Trophoblast cell (in vitro differentiated cells and primary cell): ENCODE data around the gene SRCAP.

ENCODE experiments used
- DNase-seq, 2 donors: peaks; one replicate each; pipeline ENCODE4 v3.0.0-alpha.2; 2016
- H2AFZ ChIP-seq: 2 replicates; pipeline ENCODE4 v1.6.1; 2013; ENCODE audit warnings: low read length, moderate library complexity, mild to moderate bottlenecking; ENCODE audit not compliant: insufficient read depth, poor library complexity
- H2AK5ac ChIP-seq: 2 replicates; pipeline ENCODE4 v1.6.1; 2013; ENCODE audit warnings: mild to moderate bottlenecking, low read length
- H2BK120ac ChIP-seq: 2 replicates; pipeline ENCODE4 v1.6.1; 2013; ENCODE audit warnings: low read length, mild to moderate bottlenecking, moderate library complexity; ENCODE audit not compliant: insufficient read depth, poor library complexity
- H2BK12ac ChIP-seq: 2 replicates; pipeline ENCODE4 v1.6.1; 2013; ENCODE audit warnings: mild to moderate bottlenecking, low read length, moderate library complexity
- H2BK5ac ChIP-seq: 2 replicates; pipeline ENCODE4 v1.6.1; 2013; ENCODE audit warnings: low read length, low read depth, moderate library complexity, mild to moderate bottlenecking; ENCODE audit not compliant: poor library complexity
- H3K14ac ChIP-seq: 2 replicates; pipeline ENCODE4 v1.6.1; 2013; ENCODE audit warnings: mild to moderate bottlenecking, low read length
- H3K18ac ChIP-seq: 2 replicates; pipeline ENCODE4 v1.6.1; 2013; ENCODE audit warnings: mild to moderate bottlenecking, low read length
- H3K23ac ChIP-seq: 2 replicates; pipeline ENCODE4 v1.6.1; 2013; ENCODE audit warnings: low read length
- H3K27ac ChIP-seq: 2 replicates; pipeline ENCODE4 v1.5.1; 2013; ENCODE audit warnings: low read depth, mild to moderate bottlenecking, inconsistent platforms, low read length, moderate library complexity
- H3K27me3 ChIP-seq: 2 replicates; pipeline ENCODE4 v1.6.1; 2013; ENCODE audit warnings: inconsistent platforms, mild to moderate bottlenecking, low read length, moderate library complexity; ENCODE audit not compliant: insufficient read depth
- H3K36me3 ChIP-seq, 2 experiments: 1 replicate in 1 of 2; 2 replicates in 1 of 2; pipeline ENCODE4 v1.6.1; 2013; ENCODE audit warnings: low read length in 2 of 2, mild to moderate bottlenecking in 2 of 2, moderate library complexity in 1 of 2; ENCODE audit not compliant: insufficient read depth in 2 of 2, control insufficient read depth in 1 of 2
- H3K4ac ChIP-seq: 2 replicates; pipeline ENCODE4 v1.6.1; 2013; ENCODE audit warnings: low read depth, mild to moderate bottlenecking, low read length, moderate library complexity
- H3K4me1 ChIP-seq, 2 experiments: 1 replicate in 1 of 2; 2 replicates in 1 of 2; pipeline ENCODE4 v1.6.1; 2013; ENCODE audit warnings: low read length in 2 of 2, mild to moderate bottlenecking in 2 of 2, moderate library complexity in 1 of 2; ENCODE audit not compliant: insufficient read depth in 2 of 2, control insufficient read depth in 1 of 2
- H3K4me2 ChIP-seq: 2 replicates; pipeline ENCODE4 v1.6.1; 2013; ENCODE audit warnings: inconsistent platforms, mild to moderate bottlenecking, low read length, moderate library complexity
- H3K4me3 ChIP-seq: 2 replicates; pipeline ENCODE4 v1.5.1; 2013; ENCODE audit warnings: mild to moderate bottlenecking, low read depth, low read length, inconsistent platforms
- H3K79me1 ChIP-seq: one replicate; pipeline ENCODE4 v1.6.1; 2013; ENCODE audit warnings: low read length
- H3K79me2 ChIP-seq: 2 replicates; pipeline ENCODE4 v1.6.1; 2013; ENCODE audit warnings: low read length, mild to moderate bottlenecking; ENCODE audit not compliant: control insufficient read depth, insufficient read depth, poor library complexity
- H3K9ac ChIP-seq: 2 replicates; pipeline ENCODE4 v1.6.1; 2013; ENCODE audit warnings: mild to moderate bottlenecking, low read length
- H3K9me3 ChIP-seq: 2 replicates; pipeline ENCODE4 v1.6.1; 2013; ENCODE audit warnings: low read depth, mild to moderate bottlenecking, control low read depth, inconsistent platforms, low read length; ENCODE audit not compliant: insufficient read depth
- H4K12ac ChIP-seq: 2 replicates; pipeline ENCODE4 v1.6.1; 2013; ENCODE audit warnings: low read depth, mild to moderate bottlenecking, low read length, moderate library complexity
- H4K8ac ChIP-seq: 2 replicates; pipeline ENCODE4 v1.6.1; 2013; ENCODE audit warnings: low read depth, mild to moderate bottlenecking, low read length, moderate library complexity
- H4K91ac ChIP-seq: one replicate; pipeline ENCODE4 v1.6.1; 2013; ENCODE audit warnings: low read depth, mild to moderate bottlenecking, low read length, moderate library complexity
- WGBS: extraction: QIAGEN DNeasy Blood & Tissue Kit; methylation state at CpG from one replicate; pipeline ENCODE4 v1.1.7; 2013; ENCODE audit warnings: missing lambda C conversion rate; ENCODE audit not compliant: insufficient read length, insufficient coverage; ENCODE audit errors: extremely low coverage; 5-methylcytosine and 5-hydroxymethylcytosine counted together

The SRCAP gene

GRCh38 chr16:30738984-30739951, 40.3 kb downstream of the SRCAP start:
- Histone ChIP-seq H2BK12ac (no peak overlapping the region), H3K9me3 (no peaks in the 10 kb centered on the region), H3K79me2 (peaks cover 3% of the 10 kb centered on the region), H3K36me3 (peaks cover 53 to 61% of the 10 kb centered on the region in 2 experiments), H3K23ac (no peak overlapping the region), H3K4me1 (peaks cover 9 to 22% of the 10 kb centered on the region in 2 experiments), H2AFZ (no peak overlapping the region), H3K18ac (no peak overlapping the region), H3K4ac (no peak overlapping the region), H3K9ac (no peak overlapping the region), H3K79me1 (peaks cover 10% of the 10 kb centered on the region), H3K27me3 (no peaks in the 10 kb centered on the region), H2BK5ac (no peak overlapping the region), H3K4me2 (no peak overlapping the region), H2BK120ac (no peak overlapping the region), H4K91ac (no peak overlapping the region), H4K12ac (no peak overlapping the region), H3K4me3 (no peak overlapping the region), H3K27ac (peak overlapping the region; percentile 48), H4K8ac (no peak overlapping the region), H3K14ac (no peak overlapping the region), H2AK5ac (no peak overlapping the region)
- DNase-seq = no peak
- WGBS = no CpG with 5 or more reads among the region's 37 CpGs

GRCh38 chr16:30740364-30741251, 41.6 kb downstream of the SRCAP start:
- H3K36me3 ChIP-seq = peaks cover 50 to 62% of the 10 kb centered on the region in 2 experiments
- no CpG with 5 or more reads among the region's 8 CpGs for WGBS
- H3K4me1 ChIP-seq = peaks cover 9 to 22% of the 10 kb centered on the region in 2 experiments
- H2BK12ac ChIP-seq = peak overlapping the region; percentile 21
- H3K23ac ChIP-seq = no peak overlapping the region
- peaks cover 10% of the 10 kb centered on the region for H3K79me1 ChIP-seq
- H2AFZ ChIP-seq = no peak overlapping the region
- H2AK5ac ChIP-seq = peak overlapping the region; percentile 82
- H3K79me2 ChIP-seq = peaks cover 3% of the 10 kb centered on the region
- no peak overlapping the region for H4K12ac ChIP-seq
- H3K14ac ChIP-seq = peak overlapping the region; percentile 48
- no peaks in the 10 kb centered on the region for H3K9me3 ChIP-seq
- H3K18ac ChIP-seq = peak overlapping the region; percentile 31
- H2BK120ac ChIP-seq = peak overlapping the region; percentile 27
- peak overlapping the region; percentile 68 for H2BK5ac ChIP-seq
- H3K4me2 ChIP-seq = peak overlapping the region; percentile 78
- no peaks in the 10 kb centered on the region for H3K27me3 ChIP-seq
- H3K9ac ChIP-seq = peak overlapping the region; percentile 70
- H4K8ac ChIP-seq = peak overlapping the region; percentile 20
- DNase-seq = peak; percentile 97 to 98
- H3K27ac ChIP-seq = peak overlapping the region; percentile 79
- H3K4ac ChIP-seq = peak overlapping the region; percentile 60
- peak overlapping the region; percentile 92 for H4K91ac ChIP-seq
- peak overlapping the region; percentile 50 for H3K4me3 ChIP-seq

DNA sequence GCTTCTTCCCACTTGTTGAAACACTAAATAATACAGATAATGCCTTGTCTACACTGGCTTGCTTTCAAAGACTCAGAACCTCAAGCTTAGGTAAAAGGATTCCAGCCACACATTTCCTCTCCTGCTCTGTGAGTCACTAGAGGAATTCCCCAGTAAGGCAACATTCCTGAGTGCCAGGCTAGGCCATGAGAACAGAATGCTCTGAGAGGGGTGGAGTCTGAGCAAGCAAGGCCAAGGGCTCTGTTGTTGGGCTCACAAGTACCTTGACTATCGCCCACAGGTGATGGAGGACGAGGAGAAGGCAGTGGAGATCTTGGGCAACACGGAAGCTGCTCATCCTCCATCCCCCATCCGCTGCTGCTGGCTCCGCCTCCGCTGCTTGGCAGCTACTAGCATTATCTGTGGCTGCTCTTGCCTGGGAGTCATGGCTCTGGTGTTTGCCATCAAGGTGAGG, 42.5 kb downstream of the SRCAP start:
- H3K4me1 ChIP-seq = peaks cover 9 to 22% of the 10 kb centered on the region in 2 experiments

DNA sequence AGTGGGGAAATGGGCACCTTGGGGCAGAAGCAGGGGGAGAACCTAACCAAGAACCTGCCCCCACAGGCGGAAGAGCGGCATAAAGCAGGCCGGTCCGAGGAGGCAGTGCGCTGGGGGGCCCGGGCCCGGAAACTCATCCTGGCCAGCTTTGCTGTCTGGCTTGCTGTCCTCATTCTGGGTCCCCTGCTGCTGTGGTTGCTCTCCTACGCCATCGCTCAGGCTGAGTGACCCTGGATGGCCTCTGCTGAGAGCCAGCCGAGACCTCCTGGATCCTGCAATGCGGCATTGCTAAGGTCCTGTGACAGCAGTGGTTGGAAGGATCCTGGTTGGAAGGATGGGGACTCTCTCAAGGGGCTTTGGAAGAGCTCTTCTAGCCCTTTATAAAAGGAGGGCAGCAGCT, 44.7 kb downstream of the SRCAP start:
- no peak overlapping the region for H4K91ac ChIP-seq
- H3K79me2 ChIP-seq = peaks cover 4% of the 10 kb centered on the region
- H2BK120ac ChIP-seq = no peak overlapping the region
- peaks cover 15% of the 10 kb centered on the region for H3K79me1 ChIP-seq
- H3K4ac ChIP-seq = no peak overlapping the region
- H3K9ac ChIP-seq = no peak overlapping the region
- H3K14ac ChIP-seq = no peak overlapping the region
- no peak overlapping the region for H3K18ac ChIP-seq
- H3K4me1 ChIP-seq = peaks cover 9 to 26% of the 10 kb centered on the region in 2 experiments
- no CpG with 5 or more reads among the region's 11 CpGs for WGBS
- no peaks in the 10 kb centered on the region for H3K27me3 ChIP-seq
- no peak overlapping the region for H3K4me3 ChIP-seq
- DNase-seq = no peak
- H2AFZ ChIP-seq = no peak overlapping the region
- H3K36me3 ChIP-seq = peaks cover 22 to 31% of the 10 kb centered on the region in 2 experiments
- H4K12ac ChIP-seq = no peak overlapping the region
- no peak overlapping the region for H2AK5ac ChIP-seq
- H2BK5ac ChIP-seq = no peak overlapping the region
- H3K27ac ChIP-seq = no peak overlapping the region
- H3K4me2 ChIP-seq = no peak overlapping the region
- H3K9me3 ChIP-seq = no peaks in the 10 kb centered on the region
- no peak overlapping the region for H4K8ac ChIP-seq
- H3K23ac ChIP-seq = no peak overlapping the region
- no peak overlapping the region for H2BK12ac ChIP-seq

More for the DNA sequence above, 42.5 kb downstream of the SRCAP start:
- peaks cover 3% of the 10 kb centered on the region for H3K79me2 ChIP-seq
- peak overlapping the region; percentile 65 for H4K91ac ChIP-seq
- no peak overlapping the region for H2AFZ ChIP-seq
- no peaks in the 10 kb centered on the region for H3K9me3 ChIP-seq
- peak overlapping the region; percentile 42 for H2BK5ac ChIP-seq
- H2BK120ac ChIP-seq = peak overlapping the region; percentile 48
- H3K9ac ChIP-seq = peak overlapping the region; percentile 42
- peak overlapping the region; percentile 78 for H3K4me2 ChIP-seq
- H2BK12ac ChIP-seq = peak overlapping the region; percentile 90
- H3K4ac ChIP-seq = peak overlapping the region; percentile 28
- peaks cover 10% of the 10 kb centered on the region for H3K79me1 ChIP-seq
- peak overlapping the region; percentile 13 for H4K12ac ChIP-seq
- H2AK5ac ChIP-seq = peak overlapping the region; percentile 8
- H3K36me3 ChIP-seq = peaks cover 44 to 53% of the 10 kb centered on the region in 2 experiments
- peak overlapping the region; percentile 32 for H3K14ac ChIP-seq
- peak; percentile 96 to 99 for DNase-seq
- H3K18ac ChIP-seq = peak overlapping the region; percentile 9
- H3K27ac ChIP-seq = peak overlapping the region; percentile 79
- H3K4me3 ChIP-seq = peak overlapping the region; percentile 63
- H3K27me3 ChIP-seq = no peaks in the 10 kb centered on the region
- H3K23ac ChIP-seq = no peak overlapping the region
- no CpG with 5 or more reads among the region's 6 CpGs for WGBS
- peak overlapping the region; percentile 13 for H4K8ac ChIP-seq
